ENCODE results near the gene ZAP70.

The ZAP70 gene

DNA sequence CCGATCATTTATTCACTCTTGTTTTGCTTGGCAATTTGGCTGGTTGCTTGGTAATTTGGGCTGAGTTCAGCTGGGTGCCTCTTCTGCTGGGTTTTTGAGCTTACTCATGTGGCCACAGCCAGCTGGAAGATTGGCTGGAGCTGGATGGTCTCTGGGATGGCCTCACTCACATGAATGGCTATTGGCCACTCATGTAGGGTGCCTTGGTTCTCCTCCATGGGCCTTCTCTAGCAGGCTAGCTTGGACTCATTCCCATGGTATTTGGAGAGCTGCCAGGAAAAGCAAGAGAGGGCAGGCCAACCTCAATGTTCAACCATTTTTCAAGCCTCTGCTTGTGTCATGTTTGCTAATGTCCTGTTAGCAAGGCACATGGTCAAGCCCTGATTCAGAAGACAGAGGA is 16.9 kb downstream of the ZAP70 start:
- TF ChIP-seq, protein P1, sequence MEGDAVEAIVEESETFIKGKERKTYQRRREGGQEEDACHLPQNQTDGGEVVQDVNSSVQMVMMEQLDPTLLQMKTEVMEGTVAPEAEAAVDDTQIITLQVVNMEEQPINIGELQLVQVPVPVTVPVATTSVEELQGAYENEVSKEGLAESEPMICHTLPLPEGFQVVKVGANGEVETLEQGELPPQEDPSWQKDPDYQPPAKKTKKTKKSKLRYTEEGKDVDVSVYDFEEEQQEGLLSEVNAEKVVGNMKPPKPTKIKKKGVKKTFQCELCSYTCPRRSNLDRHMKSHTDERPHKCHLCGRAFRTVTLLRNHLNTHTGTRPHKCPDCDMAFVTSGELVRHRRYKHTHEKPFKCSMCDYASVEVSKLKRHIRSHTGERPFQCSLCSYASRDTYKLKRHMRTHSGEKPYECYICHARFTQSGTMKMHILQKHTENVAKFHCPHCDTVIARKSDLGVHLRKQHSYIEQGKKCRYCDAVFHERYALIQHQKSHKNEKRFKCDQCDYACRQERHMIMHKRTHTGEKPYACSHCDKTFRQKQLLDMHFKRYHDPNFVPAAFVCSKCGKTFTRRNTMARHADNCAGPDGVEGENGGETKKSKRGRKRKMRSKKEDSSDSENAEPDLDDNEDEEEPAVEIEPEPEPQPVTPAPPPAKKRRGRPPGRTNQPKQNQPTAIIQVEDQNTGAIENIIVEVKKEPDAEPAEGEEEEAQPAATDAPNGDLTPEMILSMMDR (IDR thresholded peaks at IDR 0.05; ENCODE audit: borderline replicate concordance, insufficient read depth, low read depth, low read length), result no peak
- no peak overlapping the region for H3K4me3 ChIP-seq (ENCODE audit: low read depth, low read length)

DNA sequence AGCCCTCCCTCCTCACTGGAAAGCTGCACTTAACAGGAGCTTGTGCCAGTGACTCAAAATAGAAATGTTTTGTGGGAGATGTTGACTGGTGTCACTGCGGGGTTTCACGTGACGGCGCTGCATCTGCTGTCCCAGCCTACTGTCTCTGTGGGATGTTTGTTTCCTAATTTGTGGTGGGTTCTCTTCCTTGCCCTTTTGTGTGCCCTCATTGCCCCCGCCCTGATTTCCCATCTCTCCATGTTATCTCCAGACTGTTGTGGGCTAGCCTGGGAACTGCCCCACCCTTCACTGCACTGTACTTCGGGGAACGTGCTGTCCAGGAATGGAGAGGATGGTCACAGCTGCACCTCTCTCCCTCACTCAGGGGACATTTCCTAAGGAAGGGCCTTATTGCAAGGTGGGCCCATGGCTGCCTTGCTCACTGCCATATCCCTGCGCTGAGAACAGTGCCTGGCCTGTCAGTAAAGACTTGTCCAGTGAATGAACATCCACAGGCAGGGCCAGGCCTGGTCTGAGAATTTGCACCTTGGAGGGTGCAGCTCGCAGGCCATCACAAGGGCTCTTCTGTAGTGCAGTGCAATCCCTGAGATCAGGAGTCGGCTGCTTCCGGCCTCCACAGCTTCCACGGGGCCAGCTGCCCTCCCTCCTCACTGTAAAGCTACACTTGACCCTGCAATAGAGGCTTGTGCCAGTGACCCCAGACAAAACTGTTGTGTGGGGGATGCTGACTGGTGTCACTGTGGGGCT is 18.1 kb downstream of the ZAP70 start:
- H3K4me3 ChIP-seq (ENCODE audit: low read depth, low read length), result no peak overlapping the region
- TF ChIP-seq, protein P1 (IDR thresholded peaks at IDR 0.05; ENCODE audit: borderline replicate concordance, insufficient read depth, low read depth, low read length), result no peak

DNA sequence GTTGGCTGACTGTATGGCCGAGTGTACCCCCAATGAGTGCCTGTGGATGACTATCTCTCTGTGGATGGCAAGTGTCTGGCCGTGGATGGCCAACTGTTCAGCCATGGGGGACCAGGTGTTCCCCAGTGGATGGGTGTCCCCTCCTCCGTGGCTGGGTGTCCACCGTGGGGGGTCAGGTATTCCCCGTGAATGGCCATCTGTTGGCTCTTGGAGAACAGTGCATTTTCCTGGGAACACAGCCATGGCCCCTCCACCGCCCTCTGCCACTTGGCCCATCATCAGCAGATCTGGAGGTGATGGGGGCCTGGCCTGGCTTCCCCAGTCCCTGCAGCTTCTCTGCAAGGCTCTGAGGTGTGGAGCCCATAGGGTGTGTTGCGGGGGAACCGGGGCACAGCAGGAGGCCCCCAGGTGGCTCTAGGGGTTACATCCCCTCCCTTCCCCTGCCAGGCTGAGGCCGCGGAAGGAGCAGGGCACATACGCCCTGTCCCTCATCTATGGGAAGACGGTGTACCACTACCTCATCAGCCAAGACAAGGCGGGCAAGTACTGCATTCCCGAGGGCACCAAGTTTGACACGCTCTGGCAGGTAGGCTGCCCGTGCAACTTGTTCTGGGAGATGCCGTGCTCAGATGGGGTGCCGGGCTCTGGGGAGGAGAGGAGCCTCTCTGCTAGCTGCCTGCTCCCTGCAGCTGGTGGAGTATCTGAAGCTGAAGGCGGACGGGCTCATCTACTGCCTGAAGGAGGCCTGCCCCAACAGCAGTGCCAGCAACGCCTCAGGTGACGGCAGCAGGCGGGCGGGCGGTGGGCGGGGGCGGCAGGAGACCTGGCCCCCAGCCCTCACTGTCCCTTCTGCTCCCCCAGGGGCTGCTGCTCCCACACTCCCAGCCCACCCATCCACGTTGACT is 19.3 kb downstream of the ZAP70 start:
- no peak overlapping the region for H3K4me3 ChIP-seq (ENCODE audit: low read depth, low read length)
- TF ChIP-seq, protein P1 (IDR thresholded peaks at IDR 0.05; ENCODE audit: borderline replicate concordance, insufficient read depth, low read depth, low read length), result no peak

DNA sequence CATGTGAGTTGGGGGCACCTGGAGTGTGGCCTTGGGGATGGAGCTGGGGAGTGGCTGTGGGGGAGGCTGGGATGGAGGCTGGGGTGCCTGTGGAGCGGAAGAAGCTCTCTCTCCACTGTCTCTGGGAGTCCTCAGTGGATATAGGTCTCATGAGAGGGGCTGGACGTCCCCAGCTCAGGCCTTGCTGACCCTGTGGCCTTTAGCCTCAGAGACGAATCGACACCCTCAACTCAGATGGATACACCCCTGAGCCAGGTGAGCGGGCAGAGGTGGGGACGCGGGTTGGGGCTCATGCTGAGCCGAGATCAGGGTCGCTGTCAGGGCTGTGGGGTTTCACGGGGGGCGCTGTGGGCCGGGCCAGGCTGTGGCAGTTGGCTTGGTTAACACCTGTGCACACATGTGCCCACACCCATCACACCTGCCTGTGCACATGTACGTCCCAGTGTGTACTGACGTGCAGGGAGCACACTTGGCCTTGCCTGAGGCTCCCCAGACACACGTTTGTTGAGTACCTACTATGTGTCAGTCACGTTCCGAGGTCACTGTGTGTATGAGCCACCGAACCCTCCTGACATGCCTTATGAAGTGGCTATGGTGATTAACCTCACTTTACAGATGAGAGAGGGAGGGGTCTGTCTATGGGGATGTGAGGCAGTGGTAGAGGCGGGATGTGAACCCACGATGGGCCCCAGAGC is 20.1 kb downstream of the ZAP70 start:
- TF ChIP-seq, protein P1 (IDR thresholded peaks at IDR 0.05; ENCODE audit: borderline replicate concordance, insufficient read depth, low read depth, low read length), result no peak
- H3K4me3 ChIP-seq (ENCODE audit: low read depth, low read length), result no peak overlapping the region

DNA sequence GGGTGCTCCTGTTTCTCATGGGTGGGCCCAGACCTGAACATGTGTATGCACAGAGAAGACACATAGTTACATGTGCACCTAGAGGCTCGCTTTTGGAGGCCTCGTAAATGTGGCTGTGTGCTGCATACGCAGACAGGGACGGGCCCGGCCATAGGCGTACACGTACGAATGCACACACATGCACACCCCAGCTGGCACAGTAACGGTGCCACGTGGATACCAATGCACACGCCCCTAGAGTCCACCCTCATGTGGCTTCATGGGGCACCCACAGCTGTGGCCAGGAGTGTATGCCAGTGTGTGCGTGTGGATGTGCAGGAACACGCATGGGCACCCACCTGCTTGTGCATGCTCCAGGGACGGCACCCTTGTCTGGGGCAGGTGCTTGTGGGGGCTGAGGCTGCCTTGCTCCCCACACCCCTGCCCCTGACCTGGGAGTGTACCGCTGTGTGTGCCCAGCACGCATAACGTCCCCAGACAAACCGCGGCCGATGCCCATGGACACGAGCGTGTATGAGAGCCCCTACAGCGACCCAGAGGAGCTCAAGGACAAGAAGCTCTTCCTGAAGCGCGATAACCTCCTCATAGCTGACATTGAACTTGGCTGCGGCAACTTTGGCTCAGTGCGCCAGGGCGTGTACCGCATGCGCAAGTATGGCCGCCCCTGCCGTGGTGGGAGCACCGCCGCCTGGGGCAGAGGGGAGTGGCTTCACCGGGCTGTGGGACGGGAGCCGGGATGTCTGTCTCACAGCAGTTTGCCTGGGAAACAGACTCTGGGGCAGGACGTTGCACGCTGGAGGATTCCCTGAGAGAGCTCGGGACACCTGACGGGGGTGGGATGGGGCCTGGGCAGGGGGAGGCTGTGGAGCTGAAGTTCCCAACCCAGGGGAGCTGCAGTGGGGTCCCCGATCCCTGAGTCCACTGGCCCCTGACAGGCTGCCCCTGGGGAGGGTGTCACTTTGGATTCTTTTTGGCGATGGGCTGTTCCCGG is 21.0 kb downstream of the ZAP70 start:
- TF ChIP-seq, protein P1 (IDR thresholded peaks at IDR 0.05; ENCODE audit: borderline replicate concordance, insufficient read depth, low read depth, low read length), result no peak
- no peak overlapping the region for H3K4me3 ChIP-seq (ENCODE audit: low read depth, low read length)

DNA sequence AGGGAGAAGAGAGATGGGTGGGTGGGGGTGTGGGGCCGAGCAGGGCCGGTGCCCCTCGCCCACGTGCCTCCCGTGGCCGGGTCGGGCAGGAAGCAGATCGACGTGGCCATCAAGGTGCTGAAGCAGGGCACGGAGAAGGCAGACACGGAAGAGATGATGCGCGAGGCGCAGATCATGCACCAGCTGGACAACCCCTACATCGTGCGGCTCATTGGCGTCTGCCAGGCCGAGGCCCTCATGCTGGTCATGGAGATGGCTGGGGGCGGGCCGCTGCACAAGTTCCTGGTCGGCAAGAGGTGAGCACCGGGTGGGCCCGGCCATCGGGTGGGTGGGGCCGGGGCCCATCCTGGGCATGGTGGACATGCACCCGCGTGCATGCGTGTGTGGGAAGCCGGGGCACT is 21.8 kb downstream of the ZAP70 start:
- TF ChIP-seq, protein P1 (IDR thresholded peaks at IDR 0.05; ENCODE audit: borderline replicate concordance, insufficient read depth, low read depth, low read length), result no peak
- H3K4me3 ChIP-seq (ENCODE audit: low read depth, low read length), result no peak overlapping the region
